GM12878 (cell line): Measurements from ENCODE around the gene TCERG1L.

Experiments
- ATF7 ChIP-seq: fragments of 450-650 bp; IDR thresholded peaks from 2 replicates; pipeline ENCODE4 v1.6.1; 2016; ENCODE audit warnings: low read depth, mild to moderate bottlenecking
- HDAC2 ChIP-seq: fragments of 200-600 bp; sonication (generic); IDR thresholded peaks from 2 replicates; pipeline ENCODE4 v1.6.1; 2017
- HDAC6 ChIP-seq: fragments of 200-600 bp; sonication (generic); IDR thresholded peaks from one replicate; pipeline ENCODE4 v1.8.0; 2017; ENCODE audit warnings: antibody characterized with exemption; ENCODE audit not compliant: unreplicated experiment
- SP1 ChIP-seq: IDR thresholded peaks from one replicate; pipeline ENCODE4 v1.6.1; 2011; ENCODE audit warnings: low read depth, low read length
- TCF12 ChIP-seq: IDR thresholded peaks from 2 replicates; pipeline ENCODE4 v1.6.1; 2011; ENCODE audit warnings: low read depth, mild to moderate bottlenecking, low read length
- TF ChIP-seq, protein P1 (sequence below), 3 experiments: IDR thresholded peaks in 2 of 3; conservative IDR thresholded peaks in 1 of 3; 2 replicates each; pipeline ENCODE4 v1.5.1; 2011; ENCODE audit warnings: low read depth in 3 of 3, low read length in 3 of 3, mild to moderate bottlenecking in 3 of 3, control low read depth in 2 of 3, moderate library complexity in 2 of 3, inconsistent platforms in 1 of 3, mixed read lengths in 1 of 3; ENCODE audit not compliant: control insufficient read depth in 2 of 3, insufficient read depth in 1 of 3; ENCODE audit errors: extremely low read depth in 1 of 3
- TF ChIP-seq, protein P2 (sequence below): fragments of 450-650 bp; IDR thresholded peaks from 2 replicates; pipeline ENCODE4 v1.6.1; 2016; ENCODE audit warnings: mild to moderate bottlenecking
- TF ChIP-seq, protein P3 (sequence below): IDR thresholded peaks from 2 replicates; pipeline ENCODE4 v1.6.1; 2012; ENCODE audit warnings: low read length, inconsistent platforms

DNA sequence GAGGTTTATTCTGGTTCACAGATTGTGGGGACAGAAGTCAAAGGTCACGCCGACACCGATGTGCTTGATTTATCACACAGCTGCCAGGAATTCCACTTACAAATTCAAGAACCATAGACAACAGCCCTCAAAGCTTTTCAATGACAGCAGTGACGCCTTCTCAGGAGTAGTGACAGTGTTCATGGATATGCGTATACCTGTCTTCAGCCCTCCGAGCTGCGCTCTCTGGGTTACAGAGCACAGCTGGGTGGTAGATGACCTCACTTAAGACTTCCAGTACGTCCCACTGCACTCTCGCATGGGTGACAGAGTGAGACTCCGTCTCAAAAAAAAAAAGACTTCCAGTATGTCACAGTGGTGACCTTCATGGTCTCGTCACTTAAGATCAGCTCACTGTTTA lies 108.5 kb downstream of the TCERG1L start:
- TF ChIP-seq, protein P1, sequence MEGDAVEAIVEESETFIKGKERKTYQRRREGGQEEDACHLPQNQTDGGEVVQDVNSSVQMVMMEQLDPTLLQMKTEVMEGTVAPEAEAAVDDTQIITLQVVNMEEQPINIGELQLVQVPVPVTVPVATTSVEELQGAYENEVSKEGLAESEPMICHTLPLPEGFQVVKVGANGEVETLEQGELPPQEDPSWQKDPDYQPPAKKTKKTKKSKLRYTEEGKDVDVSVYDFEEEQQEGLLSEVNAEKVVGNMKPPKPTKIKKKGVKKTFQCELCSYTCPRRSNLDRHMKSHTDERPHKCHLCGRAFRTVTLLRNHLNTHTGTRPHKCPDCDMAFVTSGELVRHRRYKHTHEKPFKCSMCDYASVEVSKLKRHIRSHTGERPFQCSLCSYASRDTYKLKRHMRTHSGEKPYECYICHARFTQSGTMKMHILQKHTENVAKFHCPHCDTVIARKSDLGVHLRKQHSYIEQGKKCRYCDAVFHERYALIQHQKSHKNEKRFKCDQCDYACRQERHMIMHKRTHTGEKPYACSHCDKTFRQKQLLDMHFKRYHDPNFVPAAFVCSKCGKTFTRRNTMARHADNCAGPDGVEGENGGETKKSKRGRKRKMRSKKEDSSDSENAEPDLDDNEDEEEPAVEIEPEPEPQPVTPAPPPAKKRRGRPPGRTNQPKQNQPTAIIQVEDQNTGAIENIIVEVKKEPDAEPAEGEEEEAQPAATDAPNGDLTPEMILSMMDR (IDR thresholded peaks at IDR 0.05 in 2 of 3, conservative IDR thresholded peaks at IDR 0.05 in 1 of 3; ENCODE audit: control insufficient read depth in 2 of 3, extremely low read depth in 1 of 3, insufficient read depth in 1 of 3, low read depth in 3 of 3, low read length in 3 of 3) = no peak
- no peak for TF ChIP-seq ATF7
- TF ChIP-seq, protein P2, sequence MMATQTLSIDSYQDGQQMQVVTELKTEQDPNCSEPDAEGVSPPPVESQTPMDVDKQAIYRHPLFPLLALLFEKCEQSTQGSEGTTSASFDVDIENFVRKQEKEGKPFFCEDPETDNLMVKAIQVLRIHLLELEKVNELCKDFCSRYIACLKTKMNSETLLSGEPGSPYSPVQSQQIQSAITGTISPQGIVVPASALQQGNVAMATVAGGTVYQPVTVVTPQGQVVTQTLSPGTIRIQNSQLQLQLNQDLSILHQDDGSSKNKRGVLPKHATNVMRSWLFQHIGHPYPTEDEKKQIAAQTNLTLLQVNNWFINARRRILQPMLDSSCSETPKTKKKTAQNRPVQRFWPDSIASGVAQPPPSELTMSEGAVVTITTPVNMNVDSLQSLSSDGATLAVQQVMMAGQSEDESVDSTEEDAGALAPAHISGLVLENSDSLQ = no peak
- no peak for TF ChIP-seq HDAC6
- TF ChIP-seq, protein P3, sequence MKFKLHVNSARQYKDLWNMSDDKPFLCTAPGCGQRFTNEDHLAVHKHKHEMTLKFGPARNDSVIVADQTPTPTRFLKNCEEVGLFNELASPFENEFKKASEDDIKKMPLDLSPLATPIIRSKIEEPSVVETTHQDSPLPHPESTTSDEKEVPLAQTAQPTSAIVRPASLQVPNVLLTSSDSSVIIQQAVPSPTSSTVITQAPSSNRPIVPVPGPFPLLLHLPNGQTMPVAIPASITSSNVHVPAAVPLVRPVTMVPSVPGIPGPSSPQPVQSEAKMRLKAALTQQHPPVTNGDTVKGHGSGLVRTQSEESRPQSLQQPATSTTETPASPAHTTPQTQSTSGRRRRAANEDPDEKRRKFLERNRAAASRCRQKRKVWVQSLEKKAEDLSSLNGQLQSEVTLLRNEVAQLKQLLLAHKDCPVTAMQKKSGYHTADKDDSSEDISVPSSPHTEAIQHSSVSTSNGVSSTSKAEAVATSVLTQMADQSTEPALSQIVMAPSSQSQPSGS = no peak
- no peak for TF ChIP-seq SP1
- TF ChIP-seq TCF12 = no peak
- TF ChIP-seq HDAC2 = no peak
